GM21528 (cell line): ENCODE results near the gene CHPT1.

Source experiments
- ATAC-seq: cut with Tn5 transposase; IDR thresholded peaks from one replicate; pipeline ENCODE4 v1.9.1; 2021; ENCODE audit warnings: mild to moderate bottlenecking, moderate library complexity; ENCODE audit not compliant: unreplicated experiment, low FRiP score

CHPT1 gene

DNA sequence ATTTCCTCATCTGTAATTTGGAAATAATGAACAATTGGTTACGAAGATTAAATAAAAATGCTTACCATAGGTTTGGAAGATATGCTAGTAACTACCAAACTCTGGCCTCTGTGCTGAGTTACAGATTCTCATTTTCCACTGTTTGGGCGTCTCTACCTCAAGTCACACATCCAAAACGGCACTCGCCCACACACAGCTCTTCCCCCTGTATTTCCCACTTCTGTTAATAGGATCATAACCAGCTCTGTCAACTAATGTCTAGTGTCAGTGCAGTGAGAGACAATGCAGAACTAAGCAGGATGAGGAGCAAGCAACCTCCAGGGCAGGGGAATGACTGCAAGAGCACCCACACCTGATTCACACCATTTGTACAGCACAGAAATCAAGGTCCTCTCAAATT lies 52.7 kb downstream of the CHPT1 start:
- ATAC-seq = no peak

DNA sequence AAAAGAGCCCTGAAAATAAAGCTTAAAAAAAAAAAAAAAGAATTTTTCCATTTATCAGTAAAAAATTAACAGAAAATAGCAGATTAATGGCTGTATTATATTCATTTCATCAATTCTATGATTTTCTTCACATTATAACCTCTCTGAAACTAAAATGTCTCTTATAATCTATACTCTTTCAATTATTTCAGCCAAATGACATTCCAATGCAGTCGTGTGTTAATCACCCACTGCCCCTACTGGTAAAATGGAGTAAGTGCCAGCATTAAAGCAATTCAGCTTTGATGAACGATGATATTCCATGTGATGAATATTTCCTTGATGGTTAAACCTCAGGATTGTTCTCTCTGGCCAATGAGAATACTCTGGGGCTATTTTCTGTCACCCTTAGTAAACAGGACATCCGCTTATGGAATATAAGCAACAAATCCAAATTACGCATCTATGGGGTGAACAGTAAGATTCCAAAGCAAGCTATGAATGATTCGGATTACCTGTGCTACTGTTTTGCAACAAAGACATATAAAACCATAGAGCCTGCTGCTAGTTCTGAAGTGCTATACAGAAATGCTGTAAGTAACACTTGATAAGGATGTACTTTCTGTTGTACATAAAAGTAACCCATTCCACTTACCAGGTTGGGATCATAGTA lies 62.1 kb downstream of the CHPT1 start:
- ATAC-seq = no peak

DNA sequence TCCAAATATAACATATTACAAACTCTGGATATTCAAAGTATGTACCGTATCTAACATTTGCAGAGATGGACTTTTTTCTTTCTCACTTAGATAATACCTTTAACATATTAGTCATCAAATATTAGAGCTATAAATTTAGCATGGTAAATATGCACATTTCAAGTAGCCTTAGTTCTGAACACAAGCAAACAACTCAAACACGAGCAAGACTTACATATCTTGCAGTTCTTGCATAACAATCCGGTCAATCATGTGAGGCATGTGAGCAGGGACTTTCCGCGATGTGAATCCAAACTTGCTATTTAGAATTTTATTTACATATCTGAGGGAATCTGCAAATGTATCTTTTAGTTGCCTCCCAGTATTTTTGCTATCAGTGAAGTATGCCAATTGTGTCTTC lies 63.9 kb downstream of the CHPT1 start:
- no peak for ATAC-seq

DNA sequence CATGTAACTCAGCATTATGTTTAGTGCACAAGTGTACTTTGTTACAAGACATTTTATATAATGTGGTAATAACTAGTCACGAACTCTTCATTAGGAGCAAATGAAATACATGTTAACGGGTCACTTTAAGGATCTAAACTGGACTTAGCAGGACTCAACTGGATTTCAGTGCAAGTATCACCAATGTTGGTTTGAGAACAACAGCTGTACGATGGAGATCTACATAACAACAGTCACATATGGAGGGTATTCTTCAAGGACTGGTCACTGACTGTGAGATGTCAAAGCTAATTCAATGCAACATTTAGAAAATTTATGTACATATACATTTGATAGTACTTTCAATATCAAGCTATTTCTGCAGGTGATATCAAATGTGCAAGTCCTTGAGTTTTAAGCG lies 64.3 kb downstream of the CHPT1 start:
- no peak for ATAC-seq

DNA sequence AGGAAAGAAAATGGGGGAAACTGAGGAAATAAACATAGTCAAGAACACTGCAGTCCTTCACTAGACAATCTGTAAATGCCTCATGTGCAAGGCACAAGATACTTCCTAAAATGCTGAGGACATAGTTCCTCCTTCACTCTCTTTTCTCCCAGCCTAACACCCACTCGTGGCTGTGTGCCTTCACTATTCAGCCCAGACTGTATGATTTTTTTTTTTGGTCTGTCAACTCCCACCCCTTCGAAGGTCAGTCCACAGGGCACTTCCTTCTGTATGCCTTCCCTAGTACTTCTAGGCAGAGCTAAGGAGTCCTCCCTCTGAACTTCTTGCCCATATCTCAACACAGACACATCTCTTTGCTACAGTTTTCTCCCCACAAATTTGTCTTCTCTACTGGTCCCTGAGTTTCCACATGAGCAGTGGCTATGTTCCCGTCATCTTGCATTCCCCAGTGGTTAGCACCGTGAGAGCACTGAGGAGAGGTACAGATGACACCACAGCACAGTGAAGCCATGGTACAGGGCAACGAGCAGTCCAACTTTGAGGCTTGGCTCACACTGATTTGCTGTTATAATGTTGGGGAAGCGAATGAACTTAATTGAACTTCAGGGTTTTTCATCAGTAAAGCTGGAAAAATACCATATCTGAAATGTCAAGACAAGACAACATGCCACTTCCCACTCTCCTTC lies 65.9 kb downstream of the CHPT1 start:
- no peak for ATAC-seq

DNA sequence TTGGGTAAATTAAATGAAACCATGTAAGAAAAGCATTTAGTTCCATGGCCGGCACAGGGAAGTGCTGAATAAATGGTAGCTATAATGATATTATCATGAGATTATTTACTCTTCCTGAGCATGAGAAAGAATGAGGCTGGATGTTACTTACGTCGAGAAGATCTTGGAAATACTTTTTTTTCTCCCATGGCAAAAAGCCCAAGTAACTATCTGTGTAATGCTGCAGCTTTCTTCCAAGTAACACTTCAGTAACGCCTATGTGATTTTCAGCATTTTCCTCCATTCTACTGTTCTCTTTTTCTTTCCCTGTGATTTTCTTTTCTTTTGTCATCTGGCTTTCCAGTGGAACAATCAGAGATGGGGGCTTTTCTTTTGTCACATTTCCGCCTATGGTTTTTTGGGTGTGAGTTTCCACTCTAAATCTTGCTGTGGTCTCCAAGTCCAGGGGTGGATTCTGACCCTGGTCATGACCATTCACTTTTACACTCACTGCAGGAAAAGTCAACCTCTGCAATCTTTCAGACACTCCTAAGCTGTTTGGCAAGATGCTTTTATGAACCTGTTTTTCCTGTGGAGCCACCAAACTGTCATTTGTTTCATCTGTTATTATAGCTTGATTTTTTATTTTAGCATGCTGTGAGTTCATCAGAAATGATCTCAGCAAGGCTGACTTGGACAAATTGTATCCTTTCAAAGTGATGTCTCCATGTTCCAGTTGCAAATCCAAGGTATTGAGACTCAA lies 66.8 kb downstream of the CHPT1 start:
- no peak for ATAC-seq

DNA sequence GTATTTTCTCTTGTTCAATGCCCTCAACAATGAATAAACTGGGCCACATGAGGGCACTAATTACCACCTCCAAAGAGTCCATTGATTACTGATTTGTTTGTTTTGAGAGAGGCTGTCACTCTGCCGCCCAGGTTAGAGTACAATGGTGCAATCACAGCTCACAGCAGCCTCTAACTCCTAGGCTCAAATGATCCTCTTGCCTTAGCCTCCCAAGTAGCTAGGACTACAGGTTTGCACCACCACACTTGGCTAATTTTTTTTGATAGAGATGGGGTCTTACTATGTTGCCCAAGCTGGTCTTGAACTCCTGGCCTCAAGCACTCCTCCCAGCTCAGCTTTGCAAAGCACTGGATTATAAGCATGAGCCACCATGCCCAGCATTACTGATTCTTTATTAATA lies 70.1 kb downstream of the CHPT1 start:
- no peak for ATAC-seq

DNA sequence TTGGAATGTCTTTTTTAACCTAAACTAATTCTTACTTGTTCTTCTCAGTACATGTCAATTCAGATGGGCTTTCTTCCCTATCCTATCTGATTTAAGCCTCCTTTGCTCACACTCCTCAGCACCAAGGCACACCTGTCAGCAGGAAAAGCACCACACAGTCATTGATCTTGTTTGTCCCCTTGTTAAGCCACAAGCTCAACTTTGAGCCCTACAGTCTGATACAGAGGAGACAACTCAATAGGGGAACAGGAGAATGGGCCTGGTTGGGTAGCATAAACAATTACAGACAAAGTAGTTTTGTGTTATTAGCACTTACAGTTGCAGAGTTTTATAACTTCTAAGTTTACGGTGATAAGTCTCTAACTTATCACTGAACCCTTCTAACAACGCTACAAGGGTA lies 71.3 kb downstream of the CHPT1 start:
- ATAC-seq = no peak

DNA sequence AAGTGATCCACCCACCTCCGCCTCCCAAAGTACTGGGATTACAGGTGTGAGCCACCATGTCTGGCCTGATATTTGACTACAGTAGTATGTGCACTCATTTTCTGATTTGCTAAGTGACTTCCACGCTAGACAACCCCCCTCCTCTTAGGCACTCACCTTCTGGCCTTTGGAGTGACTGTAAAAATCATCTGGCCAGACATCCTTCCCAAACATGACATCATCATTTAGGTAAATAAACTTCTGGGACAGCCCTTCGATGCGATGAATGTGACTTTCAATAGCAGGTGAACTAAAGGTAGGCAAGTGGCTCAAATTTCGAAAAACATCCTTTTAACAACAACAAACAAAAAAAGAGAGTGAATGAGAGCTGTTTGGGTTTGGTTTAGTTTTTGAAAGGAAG lies 72.4 kb downstream of the CHPT1 start:
- no peak for ATAC-seq

DNA sequence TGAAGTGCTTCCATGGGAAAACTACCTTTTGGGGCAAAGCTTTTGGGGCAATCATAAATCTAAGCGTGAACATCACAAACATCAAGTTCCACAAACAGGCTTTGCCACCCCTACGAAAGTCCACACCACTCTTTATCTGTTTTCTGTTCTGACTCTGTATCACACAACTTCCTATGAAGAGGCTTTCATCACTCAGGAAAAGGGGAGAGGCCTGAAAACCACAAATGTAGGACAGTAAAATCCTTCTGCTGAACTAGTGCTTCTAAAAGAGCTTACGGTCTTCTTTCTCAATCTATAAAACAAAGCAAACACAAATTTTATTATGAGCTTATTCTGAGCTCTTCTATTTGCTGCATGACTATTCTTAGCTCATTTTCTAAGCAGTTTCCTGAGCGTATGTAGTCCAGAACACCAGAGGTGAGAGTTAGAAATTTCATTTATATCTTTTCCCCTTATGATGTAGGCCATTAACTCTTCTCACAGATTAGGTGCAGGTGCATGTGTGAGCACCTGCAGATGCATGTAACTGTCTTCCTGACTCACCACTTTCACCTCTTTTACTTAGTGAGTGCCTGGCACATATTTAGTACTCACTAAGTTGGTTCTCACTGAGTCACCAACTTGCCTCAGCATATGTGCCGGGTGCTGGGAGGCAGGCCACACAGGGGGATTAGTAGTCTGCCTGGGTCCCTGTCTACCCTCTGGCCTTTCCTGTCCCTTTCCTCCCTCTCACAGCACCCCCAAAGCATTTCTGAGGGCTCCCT lies 74.8 kb downstream of the CHPT1 start:
- no peak for ATAC-seq

DNA sequence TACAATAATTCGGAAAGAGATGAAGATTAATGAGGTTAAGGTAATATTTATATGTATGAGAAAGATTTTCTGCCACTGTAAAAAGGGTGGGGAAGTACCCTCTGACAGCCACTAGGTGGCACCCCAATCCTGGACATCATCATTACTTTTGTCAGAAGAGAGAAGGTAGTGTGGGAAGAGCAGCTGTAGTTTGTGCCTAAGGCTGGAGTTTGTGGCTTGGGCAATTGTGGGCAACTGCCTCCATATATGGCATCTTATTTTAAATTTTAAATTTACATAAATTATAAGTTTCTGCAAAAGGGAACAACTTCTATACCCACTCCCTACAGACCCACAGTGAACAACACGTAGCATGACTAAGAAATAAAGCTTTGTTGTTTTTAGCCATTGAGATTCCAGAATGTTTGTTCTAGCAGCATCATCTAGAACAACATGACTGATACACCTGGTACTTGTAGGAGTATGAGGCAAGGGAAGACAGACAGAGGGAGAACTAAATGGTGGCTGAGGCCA lies 76.3 kb downstream of the CHPT1 start:
- ATAC-seq = peak; percentile 83

DNA sequence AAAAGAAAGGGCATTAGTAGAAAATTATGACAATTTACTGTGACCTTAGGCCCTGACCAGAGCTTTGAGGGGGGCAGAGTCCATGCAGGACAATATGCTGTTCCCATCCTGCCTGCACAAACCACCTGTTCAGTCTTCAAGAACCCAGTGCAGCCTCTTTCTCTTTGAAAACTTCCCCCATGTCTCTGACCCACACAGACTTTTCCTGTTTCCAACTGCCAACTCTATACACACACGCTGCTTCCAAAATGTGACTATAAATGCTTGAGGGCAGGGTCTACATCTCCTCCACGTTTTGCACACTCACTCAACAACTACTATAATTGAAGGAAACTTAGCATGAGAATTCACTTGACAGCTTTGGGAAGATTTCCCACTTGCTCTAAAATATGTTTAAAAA lies 78.4 kb downstream of the CHPT1 start:
- ATAC-seq = no peak

DNA sequence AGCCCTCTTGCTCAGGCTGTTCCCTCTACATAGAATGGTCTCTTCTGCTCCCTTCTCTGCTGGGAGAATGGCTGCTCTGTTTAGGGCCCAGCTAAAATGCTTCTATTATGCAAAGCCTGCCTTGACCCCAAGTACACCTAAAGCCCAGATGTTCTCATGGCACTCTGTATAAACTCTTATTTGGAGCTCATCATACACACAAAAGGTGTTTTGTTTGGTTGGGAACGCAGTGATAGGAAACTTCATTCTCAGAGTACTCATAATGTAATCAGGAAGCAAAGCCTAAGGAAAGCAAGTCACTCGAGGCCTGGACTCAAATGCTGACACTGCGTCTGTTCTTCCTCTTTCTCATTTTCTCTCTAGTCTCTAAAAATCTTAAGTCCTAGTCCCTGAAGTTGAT lies 80.0 kb downstream of the CHPT1 start:
- no peak for ATAC-seq

DNA sequence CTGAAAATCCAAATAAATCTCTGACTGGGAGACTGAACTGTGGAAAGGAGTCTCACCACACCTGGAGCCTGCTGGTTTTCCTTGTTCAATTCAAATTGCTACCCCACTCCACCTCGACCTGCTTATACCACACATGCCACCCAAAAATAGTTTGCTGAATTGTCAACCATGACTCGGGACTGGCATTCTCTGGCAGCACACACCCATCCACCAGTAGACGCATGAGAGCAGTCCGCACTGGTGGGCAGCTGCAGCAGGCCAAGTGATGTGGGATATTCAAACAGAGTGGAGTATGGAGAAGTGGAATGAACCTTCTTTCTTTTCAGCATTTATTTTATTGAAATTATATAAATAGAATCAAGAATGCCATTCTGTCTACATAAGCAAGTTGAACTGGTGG lies 80.5 kb downstream of the CHPT1 start:
- ATAC-seq = no peak
